ENCODE data around the gene AATF.

- no peak for TF ChIP-seq CTCF (IDR thresholded peaks at IDR 0.05)
- TF ChIP-seq EZH2 (IDR thresholded peaks at IDR 0.05; ENCODE audit: borderline replicate concordance, insufficient read depth, low read depth, low read length, poor library complexity, severe bottlenecking): no peak
Measured at GRCh38 chr17:37059493-37059892, 110.7 kb downstream of the AATF start.

All from B cell (primary cell).